ENCODE data around the gene MICAL1.

Gene MICAL1

DNA sequence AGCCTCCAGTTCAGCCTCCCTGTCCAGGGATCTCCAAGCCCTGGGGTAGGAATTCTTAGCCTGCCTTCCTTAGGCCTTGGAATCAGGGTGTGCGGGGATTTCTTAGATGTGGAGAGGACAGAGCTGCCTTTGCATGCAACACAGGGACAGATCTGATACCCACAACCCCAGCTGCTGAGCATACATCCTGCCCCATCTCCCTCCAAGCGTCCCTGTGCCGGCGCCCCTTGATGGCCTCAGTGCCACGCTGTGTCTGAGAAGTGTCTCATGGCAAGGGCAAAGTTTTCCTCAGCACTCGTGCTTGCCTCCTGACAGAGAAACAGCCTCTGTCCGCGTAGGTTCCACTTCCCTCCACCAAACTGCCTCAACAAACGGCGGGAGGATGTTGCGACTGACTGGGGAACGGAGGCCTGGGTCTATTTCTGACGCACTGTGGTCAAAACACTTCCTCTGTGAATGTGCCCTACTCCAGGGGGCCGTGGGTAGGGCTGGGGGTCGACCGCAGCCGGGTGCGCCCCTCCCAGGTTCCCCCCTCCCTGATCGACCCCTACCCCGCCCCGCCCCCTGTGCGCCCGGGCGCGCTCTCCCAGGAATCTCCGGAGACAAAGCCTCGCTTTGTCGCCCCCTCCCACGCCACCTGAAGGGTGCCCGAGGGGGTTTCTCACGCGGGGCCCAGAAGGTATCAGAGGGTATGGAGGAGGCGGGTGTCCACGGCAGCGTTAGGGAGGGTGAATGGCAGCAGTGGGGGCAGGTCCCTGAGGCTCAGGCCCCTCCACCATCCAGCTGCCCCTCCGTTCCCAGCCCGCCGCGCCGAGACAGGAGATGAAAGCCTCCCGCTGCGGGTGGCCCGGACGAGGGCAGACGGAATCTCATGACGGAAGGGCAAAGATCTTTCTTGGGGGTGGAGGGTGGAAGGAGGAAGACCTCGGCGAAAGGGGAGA, 806 bp downstream of the MICAL1 start:
- ChIA-PET CTCF (interaction anchor here (3.3 kb wide), 1 partner anchor 13 kb away, joined by 21 read pairs; the partner anchor contains the start of genes PPIL6 and SMPD2), POLR2A (interaction anchor here (0.6 to 5.2 kb wide), 6 partner anchors 10 to 675 kb away, joined by 3 to 39 read pairs (median 5); partner anchors contain the start of genes CD164, PPIL6 and SMPD2)
- Histone ChIP-seq H3K27ac (ENCODE audit: extremely low read depth, low read depth, low read length) (no peak overlapping the region; the same call in 1 of the 2 replicates), H3K9me3 (ENCODE audit: control insufficient read depth, insufficient read depth, low read depth, low read length) (no peaks in the 10 kb centered on the region), H3K4me1 (ENCODE audit: control insufficient read depth, insufficient read depth, low read length) (no peaks in the 10 kb centered on the region), H3K36me3 (ENCODE audit: control insufficient read depth in 2 of 2, insufficient read depth in 1 of 2, low read length in 2 of 2) (peaks cover 0 to 27% of the 10 kb centered on the region in 2 experiments; a peak in 1 of 3 replicates), H3K4me3 (ENCODE audit: low read depth, low read length) (peak overlapping the region; percentile 78)
- TF ChIP-seq GLIS1 (tag by site-specific recombination; IDR thresholded peaks at IDR 0.05), result no peak
- no peak for TF ChIP-seq YY2 (tag by site-specific recombination; IDR thresholded peaks at IDR 0.05)
- TF ChIP-seq ZNF585B (tag by site-specific recombination; IDR thresholded peaks at IDR 0.05), result no peak
- TF ChIP-seq, protein P1, sequence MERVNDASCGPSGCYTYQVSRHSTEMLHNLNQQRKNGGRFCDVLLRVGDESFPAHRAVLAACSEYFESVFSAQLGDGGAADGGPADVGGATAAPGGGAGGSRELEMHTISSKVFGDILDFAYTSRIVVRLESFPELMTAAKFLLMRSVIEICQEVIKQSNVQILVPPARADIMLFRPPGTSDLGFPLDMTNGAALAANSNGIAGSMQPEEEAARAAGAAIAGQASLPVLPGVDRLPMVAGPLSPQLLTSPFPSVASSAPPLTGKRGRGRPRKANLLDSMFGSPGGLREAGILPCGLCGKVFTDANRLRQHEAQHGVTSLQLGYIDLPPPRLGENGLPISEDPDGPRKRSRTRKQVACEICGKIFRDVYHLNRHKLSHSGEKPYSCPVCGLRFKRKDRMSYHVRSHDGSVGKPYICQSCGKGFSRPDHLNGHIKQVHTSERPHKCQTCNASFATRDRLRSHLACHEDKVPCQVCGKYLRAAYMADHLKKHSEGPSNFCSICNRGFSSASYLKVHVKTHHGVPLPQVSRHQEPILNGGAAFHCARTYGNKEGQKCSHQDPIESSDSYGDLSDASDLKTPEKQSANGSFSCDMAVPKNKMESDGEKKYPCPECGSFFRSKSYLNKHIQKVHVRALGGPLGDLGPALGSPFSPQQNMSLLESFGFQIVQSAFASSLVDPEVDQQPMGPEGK (tag by site-specific recombination; IDR thresholded peaks at IDR 0.05), result peak; percentile 44; the same call in 1 of the 2 replicates
- TF ChIP-seq GLIS2 (tag by site-specific recombination; IDR thresholded peaks at IDR 0.05), result peak; percentile 83
- TF ChIP-seq SP2 (tag by site-specific recombination; IDR thresholded peaks at IDR 0.05), result peak; percentile 27
- TF ChIP-seq ZNF596 (tag by site-specific recombination; IDR thresholded peaks at IDR 0.05), result no peak
- 0 out of 2 replicates have a peak, but pooled peaks have one; percentile 15 for TF ChIP-seq WT1 (tag by site-specific recombination; IDR thresholded peaks at IDR 0.05)
- TF ChIP-seq, protein P2, sequence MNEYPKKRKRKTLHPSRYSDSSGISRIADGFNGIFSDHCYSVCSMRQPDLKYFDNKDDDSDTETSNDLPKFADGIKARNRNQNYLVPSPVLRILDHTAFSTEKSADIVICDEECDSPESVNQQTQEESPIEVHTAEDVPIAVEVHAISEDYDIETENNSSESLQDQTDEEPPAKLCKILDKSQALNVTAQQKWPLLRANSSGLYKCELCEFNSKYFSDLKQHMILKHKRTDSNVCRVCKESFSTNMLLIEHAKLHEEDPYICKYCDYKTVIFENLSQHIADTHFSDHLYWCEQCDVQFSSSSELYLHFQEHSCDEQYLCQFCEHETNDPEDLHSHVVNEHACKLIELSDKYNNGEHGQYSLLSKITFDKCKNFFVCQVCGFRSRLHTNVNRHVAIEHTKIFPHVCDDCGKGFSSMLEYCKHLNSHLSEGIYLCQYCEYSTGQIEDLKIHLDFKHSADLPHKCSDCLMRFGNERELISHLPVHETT (tag by site-specific recombination; IDR thresholded peaks at IDR 0.05), result no peak
- 0 out of 2 replicates have a peak, but pooled peaks have one; percentile 46 for TF ChIP-seq ZBTB48 (tag by site-specific recombination; IDR thresholded peaks at IDR 0.05)
- 0 out of 2 replicates have a peak, but pooled peaks have one; percentile 7 for TF ChIP-seq KLF8 (tag by site-specific recombination; IDR thresholded peaks at IDR 0.05)
- no peak for TF ChIP-seq ZNF785 (tag by site-specific recombination; IDR thresholded peaks at IDR 0.05)
- TF ChIP-seq ZNF341 (tag by site-specific recombination; IDR thresholded peaks at IDR 0.05; ENCODE audit: low read depth), result peak; percentile 94
- TF ChIP-seq ZNF140 (tag by site-specific recombination; IDR thresholded peaks at IDR 0.05), result no peak
- peak; percentile 6 for TF ChIP-seq ZBTB8A (tag by site-specific recombination; IDR thresholded peaks at IDR 0.05)
- TF ChIP-seq, protein P3, sequence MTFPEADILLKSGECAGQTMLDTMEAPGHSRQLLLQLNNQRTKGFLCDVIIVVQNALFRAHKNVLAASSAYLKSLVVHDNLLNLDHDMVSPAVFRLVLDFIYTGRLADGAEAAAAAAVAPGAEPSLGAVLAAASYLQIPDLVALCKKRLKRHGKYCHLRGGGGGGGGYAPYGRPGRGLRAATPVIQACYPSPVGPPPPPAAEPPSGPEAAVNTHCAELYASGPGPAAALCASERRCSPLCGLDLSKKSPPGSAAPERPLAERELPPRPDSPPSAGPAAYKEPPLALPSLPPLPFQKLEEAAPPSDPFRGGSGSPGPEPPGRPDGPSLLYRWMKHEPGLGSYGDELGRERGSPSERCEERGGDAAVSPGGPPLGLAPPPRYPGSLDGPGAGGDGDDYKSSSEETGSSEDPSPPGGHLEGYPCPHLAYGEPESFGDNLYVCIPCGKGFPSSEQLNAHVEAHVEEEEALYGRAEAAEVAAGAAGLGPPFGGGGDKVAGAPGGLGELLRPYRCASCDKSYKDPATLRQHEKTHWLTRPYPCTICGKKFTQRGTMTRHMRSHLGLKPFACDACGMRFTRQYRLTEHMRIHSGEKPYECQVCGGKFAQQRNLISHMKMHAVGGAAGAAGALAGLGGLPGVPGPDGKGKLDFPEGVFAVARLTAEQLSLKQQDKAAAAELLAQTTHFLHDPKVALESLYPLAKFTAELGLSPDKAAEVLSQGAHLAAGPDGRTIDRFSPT (tag by site-specific recombination; IDR thresholded peaks at IDR 0.05), result peak; percentile 59
